K562 (cell line): ENCODE data around the gene MDH1B. TPM values are rescaled to one million over a fixed set of nuclear protein-coding genes. Genes with fewer than 3 reads are reported as not detected.

Experiments used
- ATAC-seq: fragments of 200-7000 bp; cut with Tn5 transposase; 3 replicates; pipeline ENCODE4 v1.9.1; 2020; ENCODE audit warnings: moderate library complexity
- BruUV-seq: library from RNA; stranded (reverse); fragments of 400-500 nt; replicated peaks from 2 replicates; lab custom pipeline; 2021; lab: Mats Ljungman, UMichigan
- CTCF ChIA-PET: fragments of 300-600 bp; formaldehyde crosslinking; extraction: SDS; loops from one replicate; lab custom pipeline; 2021; ENCODE audit warnings: low intra/inter-chr PET ratio; lab: Yijun Ruan, JAX
- POLR2A ChIA-PET: fragments of 300-600, 350-650 bp; sonication (Branson Sonifier 250); formaldehyde crosslinking; extraction: SDS; loops from one replicate; lab custom pipeline; 2021; ENCODE audit warnings: antibody characterized with exemption, inconsistent platforms; lab: Yijun Ruan, JAX
- DNase-seq, 4 experiments: peaks; one replicate each; pipeline versions ENCODE4 v3.0.0 to v3.0.0-alpha.2; 2011 to 2018; ENCODE audit warnings: low spot score in 3 of 4, mixed read lengths in 3 of 4; ENCODE audit errors: extremely low read depth in 1 of 4
- FAIRE-seq: peaks from 2 replicates; lab custom pipeline; 2011; peaks lifted over from hg19 to GRCh38; lab: Jason Lieb, UNC
- H2AFZ ChIP-seq: 2 replicates; pipeline ENCODE4 v1.6.0; 2011; ENCODE audit warnings: low read depth, low read length, control low read depth, inconsistent platforms
- H3K27ac ChIP-seq: fragments of 200-600 bp; 3 replicates; pipeline ENCODE4 v1.8.0; 2011; ENCODE audit warnings: low read depth, mild to moderate bottlenecking, control low read depth, inconsistent platforms, low read length, moderate library complexity, mixed read lengths; ENCODE audit errors: extremely low read depth
- H3K27me3 ChIP-seq, 2 experiments: fragments of 300-600 bp in 1 of 2; 2 replicates in 1 of 2; 3 replicates in 1 of 2; pipeline versions ENCODE4 v1.6.0 to v1.8.0; 2011; ENCODE audit warnings: inconsistent platforms in 2 of 2, low read length in 2 of 2, mild to moderate bottlenecking in 1 of 2, mixed read lengths in 1 of 2, moderate library complexity in 1 of 2; ENCODE audit not compliant: control insufficient read depth in 2 of 2, insufficient read depth in 2 of 2
- H3K36me3 ChIP-seq: fragments of 300-600 bp; 3 replicates; pipeline ENCODE4 v1.8.0; 2011; ENCODE audit warnings: mild to moderate bottlenecking, low read length, inconsistent platforms; ENCODE audit not compliant: control insufficient read depth, insufficient read depth
- H3K4me1 ChIP-seq, 2 experiments: fragments of 200-600 bp in 1 of 2; replicated peaks in 1 of 2; 2 replicates in 1 of 2; 3 replicates in 1 of 2; pipeline versions ENCODE4 v1.5.1 to v1.8.0; 2011; ENCODE audit warnings: inconsistent platforms in 2 of 2, low read length in 2 of 2, mild to moderate bottlenecking in 1 of 2, mixed read lengths in 1 of 2, moderate library complexity in 1 of 2; ENCODE audit not compliant: control insufficient read depth in 2 of 2, insufficient read depth in 2 of 2
- H3K4me2 ChIP-seq: 2 replicates; pipeline ENCODE4 v1.6.1; 2011; ENCODE audit warnings: low read length, control low read depth, inconsistent platforms, mixed read lengths; ENCODE audit not compliant: insufficient read depth
- H3K4me3 ChIP-seq: fragments of 200-600 bp; sonication (generic), shearing (Covaris generic); 2 replicates; pipeline ENCODE4 v1.5.1; 2016; ENCODE audit warnings: control low read depth, inconsistent platforms
- H3K79me2 ChIP-seq: fragments of 200-600 bp; 3 replicates; pipeline ENCODE4 v1.8.0; 2011; ENCODE audit warnings: low read length, inconsistent platforms; ENCODE audit not compliant: control insufficient read depth, insufficient read depth
- H3K9ac ChIP-seq, 2 experiments: 2 replicates each; pipeline versions ENCODE4 v1.6.0 to v1.6.1; 2011; ENCODE audit warnings: low read depth in 2 of 2, low read length in 2 of 2, control low read depth in 1 of 2, inconsistent platforms in 1 of 2, mild to moderate bottlenecking in 1 of 2, mixed read lengths in 1 of 2; ENCODE audit not compliant: insufficient read depth in 1 of 2
- H3K9me1 ChIP-seq: one replicate; pipeline ENCODE4 v1.6.0; 2011; ENCODE audit warnings: inconsistent platforms, mild to moderate bottlenecking, low read length, moderate library complexity; ENCODE audit not compliant: control insufficient read depth, insufficient read depth
- H3K9me3 ChIP-seq: replicated peaks from 2 replicates; pipeline ENCODE4 v1.5.1; 2011; ENCODE audit warnings: low read depth, low read length, inconsistent platforms; ENCODE audit not compliant: control insufficient read depth, insufficient read depth
- H4K20me1 ChIP-seq: replicated peaks from 2 replicates; pipeline ENCODE4 v1.6.1; 2011; ENCODE audit warnings: low read length, inconsistent platforms, mixed read lengths; ENCODE audit not compliant: control insufficient read depth, insufficient read depth
- DLX4 ChIP-seq: fragments of 250-450 bp; sonication (Bioruptor Pico); IDR thresholded peaks from 2 replicates; pipeline ENCODE4 v1.6.1; 2021; ENCODE audit warnings: mild to moderate bottlenecking
- SIN3A ChIP-seq, 2 experiments: fragments of 150-350 bp in 1 of 2; IDR thresholded peaks; 2 replicates each; pipeline ENCODE4 v1.6.1; 2011 to 2016; ENCODE audit warnings: borderline replicate concordance in 2 of 2, low read depth in 2 of 2, low read length in 2 of 2, mild to moderate bottlenecking in 2 of 2, moderate library complexity in 2 of 2; ENCODE audit not compliant: control insufficient read depth in 1 of 2
- SMAD3 ChIP-seq: fragments of 450-650 bp; formaldehyde crosslinking; conservative IDR thresholded peaks from 2 replicates; pipeline ENCODE4 v1.4.0; 2020; ENCODE audit warnings: mild to moderate bottlenecking
- ZC3H11A ChIP-seq: IDR thresholded peaks from 2 replicates; pipeline ENCODE4 v1.6.1; 2012; ENCODE audit warnings: low read depth, low read length, improper control_type of control experiment
- ZFP91 ChIP-seq: sonication (generic); formaldehyde crosslinking; IDR thresholded peaks from 2 replicates; pipeline ENCODE4 v1.8.0; 2022; ENCODE audit warnings: mild to moderate bottlenecking, missing genetic modification reagents
- ZNF408 ChIP-seq: fragments of 250-450 bp; sonication (Bioruptor Pico); IDR thresholded peaks from 2 replicates; pipeline ENCODE4 v1.4.0; 2020; ENCODE audit warnings: low read depth, mild to moderate bottlenecking, moderate library complexity
- WGBS: fragments of 100-300 bp; shearing (Covaris generic); methylation state at CpG from one replicate; pipeline ENCODE4 v1.1.6; 2016; ENCODE audit warnings: low coverage, mixed read lengths; ENCODE audit not compliant: insufficient coverage; ENCODE audit errors: missing lambda C conversion rate; 5-methylcytosine and 5-hydroxymethylcytosine counted together
- in situ Hi-C: fragments of 300-500 bp; cut with MboI; formaldehyde crosslinking; loops from 4 replicates; pipeline ENCODE4 v1.15.0; 2018; ENCODE audit warnings: inconsistent platforms, mixed read lengths
- intact Hi-C: fragments of 100-400 bp; cut with micrococcal nuclease; formaldehyde crosslinking; loops from 2 replicates; pipeline ENCODE4 v1.14.2; 2022
- polyA plus RNA-seq, 8 experiments: library from polyadenylated mRNA; depleted of rRNA in 4 of 8; stranded (reverse) in 5 of 8; unstranded in 3 of 8; fragments of >200 nt; fragmentation: Nextera tagmentation in 2 of 8; fragmentation: Illumina TruSeq in 1 of 8; extraction: Ambion mirVana in 2 of 8; extraction: Trizol in 1 of 8; gene quantifications; 2 replicates each; pipeline versions ENCODE4 v1.2.1 to v1.2.3, GENCODE V29; 2011 to 2014; ENCODE audit warnings: inconsistent platforms in 1 of 8, missing spikeins in 1 of 8
- total RNA-seq, 7 experiments: library from RNA; depleted of rRNA in 6 of 7; stranded (reverse); fragments of >200 nt in 6 of 7; fragmentation: Illumina TruSeq in 2 of 7; extraction: Trizol in 2 of 7; gene quantifications; 2 replicates each; pipeline versions ENCODE4 v1.2.1 to v1.2.3, GENCODE V29; 2011 to 2021; ENCODE audit warnings: low replicate concordance in 1 of 7
- TF ChIP-seq, protein P1 (sequence below): fragments of 450-650 bp; IDR thresholded peaks from 2 replicates; pipeline ENCODE4 v1.6.1; 2017; ENCODE audit warnings: mild to moderate bottlenecking, moderate library complexity

Gene MDH1B
- total and polyA plus RNA-seq, 9 of the 15 experiments (the other 6 are each of a cell fraction or from before 2014, with no cell fraction given), result 0.06 to 0.16 (median 0.14) TPM; not detected in 5

DNA sequence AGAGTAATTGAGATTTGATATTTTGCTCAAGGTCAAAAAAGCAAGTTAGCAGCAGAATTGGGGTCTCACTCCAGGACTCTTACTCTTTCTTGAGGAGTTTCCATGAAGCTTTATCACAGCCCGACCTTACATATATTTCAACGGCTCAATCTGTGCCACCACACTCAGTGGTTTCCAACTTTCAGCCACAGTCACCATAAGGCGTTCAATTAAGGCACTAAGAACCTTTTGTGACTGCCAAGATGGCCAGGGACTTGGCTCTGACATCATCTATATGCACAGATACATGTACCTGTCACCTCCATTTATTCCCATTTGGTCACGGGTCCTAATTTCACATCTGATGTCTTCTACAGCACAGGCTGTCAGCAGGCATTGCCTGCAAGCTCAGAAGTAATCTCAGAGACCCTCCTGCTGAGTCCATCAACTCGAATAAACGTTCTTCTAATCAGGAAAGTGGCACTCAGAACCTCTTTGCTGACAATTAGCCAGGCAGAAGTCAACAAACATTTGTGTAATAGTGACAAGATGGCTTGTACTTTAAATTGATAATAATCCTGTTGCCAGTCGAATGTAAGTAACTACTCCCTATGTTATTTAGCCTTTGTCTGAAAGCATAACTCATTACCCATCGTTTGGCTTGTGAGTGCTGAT, 63.0 kb downstream of the MDH1B start:
- no peak for ATAC-seq
- DNase-seq, result no peak

GRCh38 chr2:206700156-206700555, 65.0 kb downstream of the MDH1B start:
- no peak overlapping the region for H3K27ac ChIP-seq
- no peak for TF ChIP-seq ZC3H11A
- no peak for TF ChIP-seq ZFP91 (CRISPR knock-in tag)
- TF ChIP-seq SMAD3 (CRISPR knock-in tag), result no peak
- TF ChIP-seq, protein P1, sequence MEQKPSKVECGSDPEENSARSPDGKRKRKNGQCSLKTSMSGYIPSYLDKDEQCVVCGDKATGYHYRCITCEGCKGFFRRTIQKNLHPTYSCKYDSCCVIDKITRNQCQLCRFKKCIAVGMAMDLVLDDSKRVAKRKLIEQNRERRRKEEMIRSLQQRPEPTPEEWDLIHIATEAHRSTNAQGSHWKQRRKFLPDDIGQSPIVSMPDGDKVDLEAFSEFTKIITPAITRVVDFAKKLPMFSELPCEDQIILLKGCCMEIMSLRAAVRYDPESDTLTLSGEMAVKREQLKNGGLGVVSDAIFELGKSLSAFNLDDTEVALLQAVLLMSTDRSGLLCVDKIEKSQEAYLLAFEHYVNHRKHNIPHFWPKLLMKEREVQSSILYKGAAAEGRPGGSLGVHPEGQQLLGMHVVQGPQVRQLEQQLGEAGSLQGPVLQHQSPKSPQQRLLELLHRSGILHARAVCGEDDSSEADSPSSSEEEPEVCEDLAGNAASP, result no peak
- TF ChIP-seq SIN3A (IDR thresholded peaks at IDR 0.05; ENCODE audit: borderline replicate concordance in 2 of 2, control insufficient read depth in 1 of 2, low read depth in 2 of 2, low read length in 2 of 2), result no peak
- no peak for TF ChIP-seq ZNF408
- 0% methylated on average over 5 of the region's 8 CpGs for WGBS
- no peak overlapping the region for H3K4me3 ChIP-seq
- H3K36me3 ChIP-seq, result no peaks in the 10 kb centered on the region
- BruUV-seq, result no TSS peak
- no peak overlapping the region for H3K4me2 ChIP-seq
- intact Hi-C loops, result no loop called here
- H4K20me1 ChIP-seq, result no peaks in the 10 kb centered on the region
- ATAC-seq (no peak), FAIRE-seq (no peak), DNase-seq (no peak)
- H2AFZ ChIP-seq, result no peak overlapping the region
- H3K9ac ChIP-seq, result no peak overlapping the region
- H3K9me1 ChIP-seq, result no peaks in the 10 kb centered on the region
- H3K79me2 ChIP-seq, result no peaks in the 10 kb centered on the region
- in situ Hi-C loops, result no loop called here
- no peaks in the 10 kb centered on the region for H3K9me3 ChIP-seq
- no peaks in the 10 kb centered on the region for H3K4me1 ChIP-seq
- ChIA-PET CTCF (interaction anchor here (0.5 kb wide), 1 partner anchor 546 kb away, joined by 4 read pairs; no protein-coding TSS in a partner anchor), POLR2A (no interaction called here)
- H3K27me3 ChIP-seq, result no peaks in the 10 kb centered on the region; a peak in 1 of 5 replicates

More for the DNA sequence above, 63.0 kb downstream of the MDH1B start:
- H3K27ac ChIP-seq, result no peak overlapping the region
- POLR2A ChIA-PET, result no interaction called here
- H3K4me2 ChIP-seq, result no peak overlapping the region
- no peaks in the 10 kb centered on the region for H3K4me1 ChIP-seq
- H3K9ac ChIP-seq, result no peak overlapping the region
- peaks cover 0 to 2% of the 10 kb centered on the region in 2 experiments; a peak in 1 of 5 replicates for H3K27me3 ChIP-seq
- no peaks in the 10 kb centered on the region for H3K9me3 ChIP-seq
- H3K36me3 ChIP-seq, result no peaks in the 10 kb centered on the region
- intact Hi-C loops, result no loop called here
- H2AFZ ChIP-seq, result no peak overlapping the region
- BruUV-seq, result no TSS peak
- no peak for FAIRE-seq
- H3K9me1 ChIP-seq, result no peaks in the 10 kb centered on the region
- TF ChIP-seq DLX4, result no peak
- TF ChIP-seq, all 486 proteins: peak for 0
- WGBS, result 0% methylated on average over 8 of the region's 8 CpGs
- in situ Hi-C loops, result no loop called here
- CTCF ChIA-PET, result no interaction called here
- H4K20me1 ChIP-seq, result no peaks in the 10 kb centered on the region
- H3K4me3 ChIP-seq, result no peak overlapping the region
- no peaks in the 10 kb centered on the region for H3K79me2 ChIP-seq
